Measurements from ENCODE around the gene EMP2.

DNA sequence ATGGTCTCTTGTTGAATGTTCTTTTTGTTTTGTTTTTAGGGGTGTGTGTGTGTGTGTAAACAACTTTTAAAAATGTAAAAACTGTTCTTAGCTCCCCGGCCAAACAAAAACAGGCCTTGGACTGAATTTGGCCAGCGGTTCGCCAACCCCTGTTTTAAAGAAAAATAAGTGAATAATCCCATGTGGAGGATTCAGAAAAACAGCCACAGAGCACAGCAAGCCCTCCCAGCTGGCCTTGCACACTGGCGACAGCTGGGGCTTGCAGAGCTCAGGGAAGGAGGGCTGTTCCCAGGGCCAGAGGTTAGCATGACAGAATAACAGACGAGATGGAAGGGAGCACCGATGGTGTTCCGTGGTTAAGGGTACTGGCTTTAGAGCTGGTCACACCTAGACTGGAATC, 39.0 kb downstream of the EMP2 start:
- no peak for TF ChIP-seq CTCF (IDR thresholded peaks at IDR 0.05; ENCODE audit: low read length)
- TF ChIP-seq EZH2 (IDR thresholded peaks at IDR 0.05; ENCODE audit: borderline replicate concordance, low read length) = no peak

All from OCI-LY1 (cell line).